ENCODE measurements around the gene PPFIA1.

GRCh38 chr11:70368961-70369360 is 98.5 kb downstream of the PPFIA1 start:
- TF ChIP-seq CTCF (IDR thresholded peaks at IDR 0.05) (no peak), POLR2A (IDR thresholded peaks at IDR 0.05) (no peak)

Measured in uterus (tissue), 2 donors.